Measurements from ENCODE around the gene SEC11C. TPM values are rescaled to one million over a fixed set of nuclear protein-coding genes. Genes with fewer than 3 reads are reported as not detected.

Gene SEC11C
- total and polyA plus RNA-seq, 2 of the 13 experiments (the other 11 are each of a cell fraction or from before 2014, with no cell fraction given) = 71.9 to 297 TPM

- peak; percentile 71 for TF ChIP-seq HNRNPLL (IDR thresholded peaks at IDR 0.05; ENCODE audit: low read depth, low read length, poor library complexity, severe bottlenecking)
- no peak for TF ChIP-seq CBX2 (IDR thresholded peaks at IDR 0.05; ENCODE audit: low read depth, low read length)
- no peak for TF ChIP-seq CBX2 (CRISPR knock-in tag; IDR thresholded peaks at IDR 0.05; ENCODE audit: low read depth)
- no peak for TF ChIP-seq TRIM24 (CRISPR knock-in tag; IDR thresholded peaks at IDR 0.05)
- TF ChIP-seq PLSCR1 (CRISPR knock-in tag; IDR thresholded peaks at IDR 0.05; ENCODE audit: borderline replicate concordance) = no peak
- no peak for TF ChIP-seq LCORL (IDR thresholded peaks at IDR 0.05)
- TF ChIP-seq LCORL (CRISPR knock-in tag; IDR thresholded peaks at IDR 0.05) = peak; percentile 29; the same call in 1 of the 2 replicates
- no peak for TF ChIP-seq SMARCE1 (IDR thresholded peaks at IDR 0.05; ENCODE audit: borderline replicate concordance)
- TF ChIP-seq MED13 (CRISPR knock-in tag; IDR thresholded peaks at IDR 0.05) = 0 out of 2 replicates have a peak, but pooled peaks have one; percentile 39
- peak; percentile 84; the same call in 1 of the 2 replicates for TF ChIP-seq ZNF230 (CRISPR knock-in tag; IDR thresholded peaks at IDR 0.05)
- no peak for TF ChIP-seq ZNF772 (CRISPR knock-in tag; IDR thresholded peaks at IDR 0.05)
- peak; percentile 38; the same call in 1 of the 2 replicates for TF ChIP-seq ZNF614 (CRISPR knock-in tag; IDR thresholded peaks at IDR 0.05; ENCODE audit: borderline replicate concordance)
- no peak for TF ChIP-seq KDM6A (CRISPR knock-in tag; IDR thresholded peaks at IDR 0.05; ENCODE audit: low read depth)
- no peak for TF ChIP-seq CCAR2 (optimal IDR thresholded peaks at IDR 0.05; ENCODE audit: low read depth, low read length)
- TF ChIP-seq SOX13 (IDR thresholded peaks at IDR 0.05) = no peak
- no peak; a peak in 1 of 4 replicates for TF ChIP-seq SOX13 (CRISPR knock-in tag; conservative IDR thresholded peaks at IDR 0.05 in 1 of 2, IDR thresholded peaks at IDR 0.05 in 1 of 2)
- TF ChIP-seq GTF3A (CRISPR knock-in tag; conservative IDR thresholded peaks at IDR 0.05) = 0 out of 2 replicates have a peak, but pooled peaks have one; percentile 58
- TF ChIP-seq FOXA3 (CRISPR knock-in tag; IDR thresholded peaks at IDR 0.05) = no peak
- no peak for TF ChIP-seq FOXO4 (CRISPR knock-in tag; conservative IDR thresholded peaks at IDR 0.05)
- no peak for TF ChIP-seq TCF7L2 (IDR thresholded peaks at IDR 0.05; ENCODE audit: low read depth, low read length)
- peak; percentile 59 for TF ChIP-seq KAT8 (CRISPR knock-in tag; IDR thresholded peaks at IDR 0.05)
- TF ChIP-seq NR2F6 (IDR thresholded peaks at IDR 0.05) = no peak
- TF ChIP-seq NR2F6 (CRISPR knock-in tag; IDR thresholded peaks at IDR 0.05) = no peak
- peak; percentile 51 to 62; a peak in 3 of 4 replicates for TF ChIP-seq POLR2A (IDR thresholded peaks at IDR 0.05; ENCODE audit: insufficient read depth in 1 of 2, low read depth in 2 of 2, low read length in 2 of 2)
- TF ChIP-seq ATF2 (CRISPR knock-in tag; IDR thresholded peaks at IDR 0.05) = peak; percentile 11; the same call in 1 of the 2 replicates
- TF ChIP-seq RORA (CRISPR knock-in tag; IDR thresholded peaks at IDR 0.05) = no peak
- 0 out of 2 replicates have a peak, but pooled peaks have one; percentile 39 for TF ChIP-seq NFKB2 (CRISPR knock-in tag; IDR thresholded peaks at IDR 0.05; ENCODE audit: borderline replicate concordance)
- no peak for TF ChIP-seq CBFB (CRISPR knock-in tag; IDR thresholded peaks at IDR 0.05)
- TF ChIP-seq ZFP36L2 (CRISPR knock-in tag; IDR thresholded peaks at IDR 0.05) = no peak
- peak; percentile 76 for TF ChIP-seq MAX (IDR thresholded peaks at IDR 0.05)
Observed at GRCh38 chr18:59139615-59140301, at the start of gene SEC11C (continued).
